ENCODE measurements around the gene ATM.

GRCh38 chr11:108414958-108415357 lies 192.1 kb downstream of the ATM start:
- TF ChIP-seq CTCF (IDR thresholded peaks at IDR 0.05), result no peak
- TF ChIP-seq POLR2A (IDR thresholded peaks at IDR 0.05), result no peak
- TF ChIP-seq POLR2AphosphoS5 (IDR thresholded peaks at IDR 0.05), result no peak
- no peak for TF ChIP-seq EP300 (IDR thresholded peaks at IDR 0.05)
